NCI-H226 (cell line): ENCODE results near the gene TRIM2.
"Not testable (repeated sequence)": the region's sequence is repeated elsewhere in the genome, so short reads cannot be mapped to it uniquely, and the experiment has no call there.

Experiments
- DNase-seq: peaks from one replicate; pipeline ENCODE4 v3.0.0-alpha.2; 2015

TRIM2 gene

GRCh38 chr4:153204247-153204671 lies at the start of gene TRIM2:
TRIM2 (plus strand) TSS chr4:153204443; CDS start chr4:153204531, 88 bp downstream.
- DNase-seq, result no peak

- DNase-seq, result no peak
These were observed 48.6 kb upstream of the TRIM2 start for GRCh38 chr4:153155686-153156085.

GRCh38 chr4:153156263-153156662 lies 48.0 kb upstream of the TRIM2 start:
- peak; percentile 31 for DNase-seq

- no peak for DNase-seq
These were observed 47.5 kb upstream of the TRIM2 start for GRCh38 chr4:153156721-153157120.

DNA sequence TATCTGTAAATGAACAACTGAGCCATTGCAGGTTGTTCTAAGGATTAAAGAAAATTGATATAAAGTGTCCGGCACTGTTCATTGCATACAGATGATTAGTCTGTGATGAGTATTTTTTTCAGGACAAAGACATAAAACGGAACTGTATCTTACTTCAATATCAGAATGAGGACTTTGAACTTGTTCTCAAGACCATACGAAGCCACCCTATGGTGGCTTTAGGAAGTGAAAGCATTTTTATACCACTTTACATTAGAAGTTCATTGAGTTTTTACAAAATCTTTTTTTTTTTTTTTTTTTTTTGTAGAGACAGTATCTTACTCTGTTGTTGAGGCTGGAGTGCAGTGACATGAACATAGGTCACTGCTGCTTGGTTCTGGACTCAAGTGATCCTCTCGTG lies 45.2 kb upstream of the TRIM2 start:
- no peak for DNase-seq

GRCh38 chr4:153159728-153160221 lies 44.5 kb upstream of the TRIM2 start:
- peak; percentile 28 for DNase-seq

DNA sequence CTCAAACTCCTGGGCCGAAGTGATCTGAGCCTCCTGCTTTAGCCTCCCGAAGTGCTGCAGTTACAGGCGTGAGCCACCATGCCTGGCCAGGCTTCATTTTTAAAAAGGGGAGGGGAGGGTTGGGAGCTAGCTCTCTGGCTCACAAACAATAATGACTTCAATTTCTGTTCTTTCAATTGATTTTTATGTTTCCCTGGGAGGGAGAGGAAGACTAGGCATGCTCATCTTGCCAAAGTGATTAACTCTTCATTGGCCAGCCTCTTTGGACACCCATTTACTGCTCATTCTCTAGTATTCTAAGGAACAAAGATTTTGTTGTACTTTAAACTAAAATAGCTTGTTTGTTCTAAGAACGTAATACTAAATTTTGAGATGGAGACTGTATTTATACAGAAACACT lies 43.4 kb upstream of the TRIM2 start:
- DNase-seq, result no peak

DNA sequence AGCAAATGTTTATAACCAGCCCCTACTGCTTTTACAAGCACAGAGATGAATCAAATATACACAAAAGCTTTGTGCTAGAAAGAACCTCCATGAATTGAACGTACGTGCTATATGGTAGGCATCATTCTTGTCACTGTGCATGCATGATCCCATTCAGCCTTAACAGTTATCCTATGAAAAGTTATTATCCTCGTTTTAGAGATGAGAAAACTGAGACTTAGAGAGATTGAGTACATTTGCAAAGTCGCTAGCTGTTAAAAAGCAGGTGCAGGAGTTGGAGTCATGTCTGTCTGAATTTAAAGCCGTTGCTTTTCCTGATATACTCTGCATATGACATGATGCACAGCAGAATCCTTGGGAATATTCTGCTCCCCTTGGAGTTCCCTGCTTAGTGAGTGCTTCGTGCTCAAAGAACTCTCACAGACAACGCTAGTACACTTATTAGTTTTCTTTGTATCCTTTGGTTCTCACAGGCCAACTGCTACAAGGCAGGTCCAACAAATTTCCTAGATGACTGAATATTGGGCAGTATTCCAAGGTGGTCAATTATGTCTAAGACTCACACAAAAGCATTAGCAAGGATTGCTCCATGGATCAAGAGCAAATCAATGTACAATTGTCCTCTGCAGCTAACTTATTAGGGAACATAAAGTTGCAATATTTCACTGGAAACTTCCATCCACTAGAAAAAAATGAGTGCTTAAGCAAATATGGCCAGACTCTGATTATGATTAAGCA lies 42.8 kb upstream of the TRIM2 start:
- DNase-seq, result no peak

- DNase-seq, result not testable (repeated sequence)
These were observed 39.0 kb upstream of the TRIM2 start for GRCh38 chr4:153165236-153165635.

DNA sequence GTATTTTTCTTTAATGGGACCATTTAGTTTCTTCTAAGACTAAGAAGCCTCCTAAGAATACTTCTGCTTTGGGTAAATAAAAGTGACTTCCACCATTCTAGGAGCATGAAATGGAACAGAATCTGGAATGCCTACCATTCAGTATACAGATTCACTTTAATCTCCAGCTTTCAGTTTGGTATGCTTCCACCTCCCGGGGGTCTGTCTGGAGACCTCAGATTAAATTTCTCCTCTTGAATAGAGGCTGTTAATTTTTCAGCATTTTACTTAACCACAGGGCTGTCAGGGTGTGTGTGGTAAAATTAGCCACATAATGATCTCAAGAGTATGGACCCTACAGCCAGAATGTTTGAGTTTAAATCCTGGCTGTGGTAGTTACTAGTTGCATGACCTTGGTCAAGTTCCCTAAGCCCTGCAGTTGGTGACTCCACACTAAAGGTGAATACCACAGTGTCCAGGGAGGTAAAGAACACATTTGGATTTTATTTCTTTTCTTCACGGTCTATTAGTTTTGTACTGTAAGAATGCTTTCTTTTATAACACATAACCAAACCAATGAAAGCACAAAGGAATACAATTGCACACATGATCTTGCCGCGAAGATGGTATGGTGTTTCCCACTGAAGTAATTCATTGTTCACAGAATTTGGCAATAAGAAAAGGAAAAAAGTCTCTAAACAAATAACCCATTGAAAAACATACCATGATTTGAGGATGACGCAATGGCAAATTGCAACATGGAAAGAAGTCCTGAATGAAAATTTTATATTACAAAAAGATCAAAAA lies 37.3 kb upstream of the TRIM2 start:
- no peak for DNase-seq

- DNase-seq, result no peak
These were observed 34.5 kb upstream of the TRIM2 start for GRCh38 chr4:153169776-153170175.

- no peak for DNase-seq
These were observed 33.8 kb upstream of the TRIM2 start for GRCh38 chr4:153170407-153170806.

DNA sequence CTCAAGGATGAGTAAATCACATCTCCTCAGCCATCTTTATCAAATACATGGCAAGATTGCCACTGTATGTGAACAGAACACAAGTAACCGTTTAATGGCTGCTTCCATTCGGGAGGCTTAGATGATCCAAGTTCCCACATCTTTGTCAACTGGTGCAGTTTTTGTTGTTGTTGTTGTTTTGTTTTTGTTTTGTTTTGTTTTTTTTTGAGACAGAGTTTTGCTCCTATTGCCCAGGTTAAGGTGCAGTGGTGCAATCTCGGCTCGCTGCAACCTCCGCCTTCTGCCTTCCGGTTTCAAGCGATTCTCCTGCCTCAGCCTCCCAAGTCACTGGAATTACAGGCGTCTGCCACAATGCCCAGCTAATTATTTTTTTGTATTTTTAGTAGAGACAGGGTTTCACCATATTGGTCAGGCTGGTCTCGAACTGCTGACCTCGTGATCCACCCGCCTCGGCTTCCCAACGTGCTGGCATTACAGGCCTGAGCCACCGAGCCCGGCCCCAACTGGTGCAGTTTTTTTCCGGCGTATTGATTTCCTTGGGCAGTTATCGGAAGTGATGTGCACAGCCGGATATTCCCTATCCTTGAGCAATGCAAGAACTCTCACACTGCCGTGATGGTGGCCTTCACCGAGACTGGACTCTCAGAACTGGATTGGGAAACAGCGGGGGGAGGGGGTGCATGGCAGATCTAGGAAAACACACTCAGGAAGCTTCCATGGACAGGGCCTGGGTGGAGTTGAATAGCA lies 29.2 kb upstream of the TRIM2 start:
- DNase-seq, result no peak

DNA sequence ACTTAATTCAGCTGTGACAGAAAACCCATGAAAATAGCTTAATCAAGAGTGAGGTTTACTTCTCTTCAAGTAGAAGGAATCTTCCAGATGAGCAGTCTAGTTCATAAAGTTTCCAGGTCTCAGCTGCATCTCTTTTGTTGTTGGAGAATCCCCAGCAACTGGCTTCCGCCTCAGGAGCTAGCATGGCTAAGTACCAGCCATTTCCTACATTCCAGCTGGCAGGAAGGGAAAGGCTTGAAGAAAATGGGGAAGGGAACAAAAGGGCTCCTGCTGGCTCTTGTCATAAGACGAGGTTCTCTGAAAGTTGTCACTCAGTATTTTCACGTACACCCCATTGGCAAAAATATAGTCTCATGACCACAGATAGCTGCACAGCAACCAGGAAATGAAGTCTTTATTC lies 27.3 kb upstream of the TRIM2 start:
- DNase-seq, result no peak

DNA sequence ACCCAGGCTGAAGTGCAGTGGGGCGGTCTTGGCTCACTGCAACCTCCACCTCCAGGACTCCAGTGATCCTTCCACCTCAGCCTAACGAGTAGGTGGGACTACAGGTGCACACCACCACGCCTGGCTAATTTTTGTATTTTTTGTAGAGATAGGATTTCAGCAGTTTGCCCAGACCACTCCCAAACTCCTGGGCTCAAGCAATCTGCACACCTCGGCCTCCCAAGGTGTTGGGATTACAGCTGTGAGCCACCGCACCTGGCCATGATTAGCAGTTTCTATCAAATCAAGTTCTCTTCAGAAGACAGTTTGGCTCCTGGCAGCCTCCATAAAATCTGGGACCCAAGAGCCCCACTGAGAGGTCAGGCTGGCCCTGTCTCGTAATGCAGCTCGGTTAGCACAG lies 26.4 kb upstream of the TRIM2 start:
- DNase-seq, result no peak

GRCh38 chr4:153179100-153179499 lies 25.1 kb upstream of the TRIM2 start:
- DNase-seq, result no peak

DNA sequence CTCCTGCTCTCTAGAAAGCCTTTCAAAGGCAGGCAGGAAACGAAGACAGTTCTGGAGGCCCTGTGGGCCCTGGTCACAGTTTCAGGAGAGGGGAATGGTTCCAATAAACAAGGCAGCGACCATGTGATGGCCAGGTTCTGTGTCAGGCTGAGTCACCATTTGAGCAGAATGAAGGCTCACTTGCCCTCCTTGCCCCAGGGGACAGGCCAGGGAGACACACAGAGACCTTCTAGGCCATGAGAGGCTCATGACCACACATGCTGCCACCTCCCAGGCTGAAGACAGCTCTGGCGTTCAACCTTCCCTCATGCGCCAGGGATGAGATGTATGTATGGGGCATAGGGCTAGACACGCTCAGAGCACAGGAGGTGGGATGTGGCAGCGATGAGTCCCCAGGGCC lies 22.9 kb upstream of the TRIM2 start:
- no peak for DNase-seq

GRCh38 chr4:153181700-153182099 lies 22.5 kb upstream of the TRIM2 start:
- no peak for DNase-seq

DNA sequence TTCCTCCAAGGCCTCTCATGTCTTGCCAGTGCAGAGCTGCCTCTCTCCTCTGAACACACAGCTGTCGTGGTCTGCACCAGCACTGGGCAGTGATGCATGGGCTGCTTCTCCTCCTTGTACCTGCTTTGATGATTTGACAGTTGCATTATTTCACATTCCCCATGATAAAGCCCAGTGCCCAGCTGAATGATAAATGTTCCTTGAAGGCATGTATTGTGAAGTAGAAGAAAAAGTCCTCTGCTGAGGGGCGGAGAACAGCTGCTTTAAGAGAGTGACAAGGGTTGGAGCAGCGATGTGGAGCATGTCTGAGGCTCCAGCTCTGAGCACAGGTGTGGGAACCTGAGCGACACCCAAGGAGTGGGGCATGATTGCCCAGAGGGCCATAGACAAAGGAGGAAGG lies 21.1 kb upstream of the TRIM2 start:
- no peak for DNase-seq

- no peak for DNase-seq
These were observed 18.9 kb upstream of the TRIM2 start for GRCh38 chr4:153185331-153185852.

DNA sequence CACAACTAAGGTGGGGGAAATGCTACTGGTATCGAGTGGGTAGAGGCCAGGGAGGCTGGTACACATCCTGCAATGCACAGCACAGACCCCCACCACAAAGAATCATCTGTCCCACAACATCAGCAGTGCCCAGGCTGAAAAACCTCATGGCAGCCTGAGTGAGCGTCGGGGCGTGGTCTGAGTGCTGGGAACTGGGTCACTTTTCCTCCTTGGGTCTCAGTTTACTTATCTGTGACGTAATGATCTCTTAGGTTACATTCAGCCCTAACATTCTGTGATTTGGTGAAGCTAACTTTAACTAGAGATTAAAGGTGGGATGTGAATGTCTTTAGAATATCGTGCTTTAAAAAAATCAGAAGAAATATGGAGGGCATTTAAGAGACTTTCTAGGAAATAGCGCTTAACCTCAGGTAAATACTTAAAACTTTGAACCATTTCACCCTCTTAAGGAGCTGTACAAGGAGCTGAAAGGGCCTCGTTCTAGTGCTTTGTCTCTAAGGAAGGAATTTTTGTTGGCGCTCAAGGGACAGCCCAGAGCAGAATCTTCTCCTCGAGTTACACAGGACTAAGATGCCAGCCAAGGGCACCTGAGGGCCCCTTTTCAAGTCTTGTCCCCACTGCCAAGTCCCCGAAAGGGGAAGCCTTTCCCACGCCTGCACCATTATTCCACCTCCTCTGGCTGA lies 18.1 kb upstream of the TRIM2 start:
- no peak for DNase-seq

- peak; percentile 12 for DNase-seq
These were observed 15.0 kb upstream of the TRIM2 start for GRCh38 chr4:153189016-153189801.
